ENCODE measurements around the gene TERT.

TERT gene

GRCh38 chr5:1216918-1217295 is 78.0 kb downstream of the TERT start:
- TF ChIP-seq CTCF (conservative IDR thresholded peaks at IDR 0.05) (no peak), ZFX (IDR thresholded peaks at IDR 0.05) (no peak)
- no peak overlapping the region for H3K27ac ChIP-seq

- no peak overlapping the region for H3K27ac ChIP-seq
- no peak for TF ChIP-seq CTCF (conservative IDR thresholded peaks at IDR 0.05)
- TF ChIP-seq ZFX (IDR thresholded peaks at IDR 0.05) = no peak
Observed at GRCh38 chr5:1216211-1216917, 78.5 kb downstream of the TERT start.

- TF ChIP-seq ZFX (IDR thresholded peaks at IDR 0.05) = no peak
Observed at GRCh38 chr5:1215320-1216096, 79.4 kb downstream of the TERT start.

GRCh38 chr5:1214936-1215220 is 80.0 kb downstream of the TERT start:
- H3K27ac ChIP-seq = no peak overlapping the region
- TF ChIP-seq CTCF (conservative IDR thresholded peaks at IDR 0.05) (no peak), ZFX (IDR thresholded peaks at IDR 0.05) (no peak)

More at GRCh38 chr5:1215320-1216096, 79.4 kb downstream of the TERT start:
- H3K27ac ChIP-seq = no peak overlapping the region

GRCh38 chr5:1214163-1214935 is 80.5 kb downstream of the TERT start:
- TF ChIP-seq CTCF (conservative IDR thresholded peaks at IDR 0.05) = no peak
- no peak overlapping the region for H3K27ac ChIP-seq

GRCh38 chr5:1213508-1214162 is 81.2 kb downstream of the TERT start:
- no peak for TF ChIP-seq CTCF (conservative IDR thresholded peaks at IDR 0.05)
- no peak for TF ChIP-seq ZFX (IDR thresholded peaks at IDR 0.05)
- H3K27ac ChIP-seq = no peak overlapping the region

- no peak for TF ChIP-seq ZFX (IDR thresholded peaks at IDR 0.05)
- TF ChIP-seq CTCF (conservative IDR thresholded peaks at IDR 0.05) = no peak
- H3K27ac ChIP-seq = no peak overlapping the region
Observed at GRCh38 chr5:1212881-1213280, 82.0 kb downstream of the TERT start.

Data from C4-2B (cell line).